HepG2 (cell line): ENCODE measurements around the gene SUSD6. TPM values are rescaled to one million over a fixed set of nuclear protein-coding genes. Genes with fewer than 3 reads are reported as not detected.

Experiments used
- CEBPB ChIP-seq: IDR thresholded peaks from 2 replicates; pipeline ENCODE4 v1.6.1; 2011; ENCODE audit warnings: low read depth, low read length, improper control_type of control experiment, borderline replicate concordance
- CENPT ChIP-seq: sonication (generic); formaldehyde crosslinking; IDR thresholded peaks from 2 replicates; pipeline ENCODE4 v1.8.0; 2022; ENCODE audit warnings: low read depth, mild to moderate bottlenecking, moderate library complexity, missing genetic modification reagents
- HNRNPK ChIP-seq: fragments of 200-400 bp; formaldehyde crosslinking; IDR thresholded peaks from 2 replicates; pipeline ENCODE4 v1.6.1; 2018; ENCODE audit warnings: low read length, low read depth, moderate library complexity, mild to moderate bottlenecking; ENCODE audit not compliant: poor library complexity, severe bottlenecking
- HOMEZ ChIP-seq: IDR thresholded peaks from 2 replicates; pipeline ENCODE4 v1.6.1; 2016; ENCODE audit warnings: low read depth
- HOXA9 ChIP-seq: sonication (generic); formaldehyde crosslinking; IDR thresholded peaks from 2 replicates; pipeline ENCODE4 v1.8.1; 2022; ENCODE audit warnings: missing genetic modification reagents, mild to moderate bottlenecking, moderate library complexity, borderline replicate concordance
- IRF9 ChIP-seq: sonication (generic); formaldehyde crosslinking; IDR thresholded peaks from 2 replicates; pipeline ENCODE4 v1.8.0; 2022; ENCODE audit warnings: missing genetic modification reagents, mild to moderate bottlenecking, borderline replicate concordance
- KDM2A ChIP-seq: sonication (generic); formaldehyde crosslinking; IDR thresholded peaks from 2 replicates; pipeline ENCODE4 v1.4.0; 2020; ENCODE audit warnings: low read depth, missing genetic modification reagents, borderline replicate concordance
- MEIS1 ChIP-seq: sonication (generic); formaldehyde crosslinking; IDR thresholded peaks from 2 replicates; pipeline ENCODE4 v1.9.0; 2021; ENCODE audit warnings: mild to moderate bottlenecking, missing genetic modification reagents, moderate library complexity, borderline replicate concordance
- NCOR1 ChIP-seq: fragments of 200-600 bp; sonication (generic); IDR thresholded peaks from 2 replicates; pipeline ENCODE4 v1.7.0; 2017; ENCODE audit warnings: antibody characterized with exemption, low read length, borderline replicate concordance
- NFIB ChIP-seq: sonication (generic); formaldehyde crosslinking; IDR thresholded peaks from 2 replicates; pipeline ENCODE4 v1.9.0; 2021; ENCODE audit warnings: missing genetic modification reagents, mild to moderate bottlenecking, borderline replicate concordance
- PAF1 ChIP-seq: IDR thresholded peaks from 2 replicates; pipeline ENCODE4 v1.6.1; 2016; ENCODE audit warnings: missing genetic modification reagents, missing compliant biosample characterization
- PHF20 ChIP-seq: sonication (generic); formaldehyde crosslinking; IDR thresholded peaks from 2 replicates; pipeline ENCODE4 v1.5.0; 2020; ENCODE audit warnings: mild to moderate bottlenecking, missing genetic modification reagents
- PHF5A ChIP-seq: IDR thresholded peaks from one replicate; pipeline ENCODE4 v1.6.1; 2018; ENCODE audit warnings: low read depth, missing genetic modification reagents; ENCODE audit not compliant: unreplicated experiment
- SPEN ChIP-seq: sonication (generic); formaldehyde crosslinking; IDR thresholded peaks from 2 replicates; pipeline ENCODE4 v1.5.1; 2020; ENCODE audit warnings: low read depth, mild to moderate bottlenecking, missing genetic modification reagents
- TEAD3 ChIP-seq: optimal IDR thresholded peaks from 2 replicates; pipeline ENCODE3; 2016; ENCODE audit warnings: borderline replicate concordance
- TP53 ChIP-seq: sonication (generic); formaldehyde crosslinking; conservative IDR thresholded peaks from 2 replicates; pipeline ENCODE4 v1.4.0; 2020; ENCODE audit warnings: missing genetic modification reagents
- ZNF138 ChIP-seq: sonication (generic); formaldehyde crosslinking; IDR thresholded peaks from 2 replicates; pipeline ENCODE4 v1.5.0; 2020; ENCODE audit warnings: mild to moderate bottlenecking, low read depth, missing genetic modification reagents
- ZNF17 ChIP-seq: sonication (generic); formaldehyde crosslinking; IDR thresholded peaks from 2 replicates; pipeline ENCODE4 v1.5.0; 2020; ENCODE audit warnings: mild to moderate bottlenecking, missing genetic modification reagents
- ZNF275 ChIP-seq: sonication (generic); formaldehyde crosslinking; IDR thresholded peaks from 2 replicates; pipeline ENCODE4 v1.8.0; 2022; ENCODE audit warnings: missing genetic modification reagents, mild to moderate bottlenecking, inconsistent platforms, borderline replicate concordance
- ZNF30 ChIP-seq: sonication (generic); formaldehyde crosslinking; IDR thresholded peaks from 2 replicates; pipeline ENCODE4 v1.5.0; 2020; ENCODE audit warnings: mild to moderate bottlenecking, missing genetic modification reagents
- ZNF333 ChIP-seq: sonication (generic); formaldehyde crosslinking; IDR thresholded peaks from 2 replicates; pipeline ENCODE4 v1.4.0; 2020; ENCODE audit warnings: mild to moderate bottlenecking, missing genetic modification reagents, borderline replicate concordance
- ZNF543 ChIP-seq: sonication (generic); formaldehyde crosslinking; IDR thresholded peaks from 2 replicates; pipeline ENCODE4 v1.4.0; 2020; ENCODE audit warnings: mild to moderate bottlenecking, missing genetic modification reagents
- ZNF709 ChIP-seq: sonication (generic); formaldehyde crosslinking; IDR thresholded peaks from 2 replicates; pipeline ENCODE4 v1.5.0; 2020; ENCODE audit warnings: mild to moderate bottlenecking, missing genetic modification reagents
- ZNF724P ChIP-seq: sonication (generic); formaldehyde crosslinking; IDR thresholded peaks from 2 replicates; pipeline ENCODE4 v1.8.0; 2022; ENCODE audit warnings: missing genetic modification reagents, borderline replicate concordance
- ZNF780A ChIP-seq: sonication (generic); formaldehyde crosslinking; IDR thresholded peaks from 2 replicates; pipeline ENCODE4 v1.8.0; 2022; ENCODE audit warnings: mild to moderate bottlenecking, missing genetic modification reagents, moderate library complexity
- ZNF782 ChIP-seq: sonication (generic); formaldehyde crosslinking; IDR thresholded peaks from 2 replicates; pipeline ENCODE4 v1.4.0; 2020; ENCODE audit warnings: missing genetic modification reagents, mild to moderate bottlenecking, borderline replicate concordance
- ZNF883 ChIP-seq: sonication (generic); formaldehyde crosslinking; IDR thresholded peaks from 2 replicates; pipeline ENCODE4 v1.5.1; 2020; ENCODE audit warnings: mild to moderate bottlenecking, missing genetic modification reagents; ENCODE audit errors: not compliant biosample characterization
- polyA plus RNA-seq, 8 experiments: library from polyadenylated mRNA; depleted of rRNA in 3 of 8; stranded (reverse) in 7 of 8; unstranded in 1 of 8; fragments of >200 nt; fragmentation: Illumina TruSeq in 4 of 8; extraction: Trizol in 4 of 8; gene quantifications; 2 replicates each; pipeline versions ENCODE4 v1.2.1 to v1.2.3, GENCODE V29; 2011 to 2016; ENCODE audit warnings: low read depth in 4 of 8, missing spikeins in 1 of 8, mixed read lengths in 1 of 8; ENCODE audit not compliant: insufficient read depth in 1 of 8
- total RNA-seq, 5 experiments: library from RNA; depleted of rRNA; stranded (reverse); fragments of >200 nt; fragmentation: Illumina TruSeq; extraction: Trizol; gene quantifications; 2 replicates each; pipeline ENCODE4 v1.2.3, GENCODE V29; 2016; ENCODE audit warnings: low read depth in 1 of 5

The SUSD6 gene
- total and polyA plus RNA-seq, 2 of the 13 experiments (the other 11 are each of a cell fraction or from before 2014, with no cell fraction given): 7.2 to 7.4 TPM

GRCh38 chr14:69693801-69694729 lies 82.7 kb downstream of the SUSD6 start (continued):
- no peak for TF ChIP-seq ZNF883 (CRISPR knock-in tag)
- TF ChIP-seq PAF1: no peak
- TF ChIP-seq ZNF138 (CRISPR knock-in tag): no peak
- TF ChIP-seq NFIB (CRISPR knock-in tag): no peak
- TF ChIP-seq HOMEZ: 0 out of 2 replicates have a peak, but pooled peaks have one; percentile 16
- TF ChIP-seq ZNF782 (CRISPR knock-in tag): peak; percentile 37; the same call in 1 of the 2 replicates
- no peak for TF ChIP-seq ZNF275 (CRISPR knock-in tag)
- no peak for TF ChIP-seq CEBPB
- TF ChIP-seq HNRNPK: no peak
- no peak for TF ChIP-seq TP53 (CRISPR knock-in tag)
- no peak for TF ChIP-seq NCOR1
- no peak for TF ChIP-seq ZNF333
- TF ChIP-seq PHF20 (CRISPR knock-in tag): no peak
- no peak for TF ChIP-seq ZNF724P (CRISPR knock-in tag)
- TF ChIP-seq PHF5A: no peak
- no peak for TF ChIP-seq ZNF709 (CRISPR knock-in tag)
- TF ChIP-seq HOXA9 (CRISPR knock-in tag): no peak
- TF ChIP-seq SPEN (CRISPR knock-in tag): no peak
- TF ChIP-seq MEIS1: no peak
- peak; percentile 40; the same call in 1 of the 2 replicates for TF ChIP-seq KDM2A (CRISPR knock-in tag)
- no peak for TF ChIP-seq ZNF543 (CRISPR knock-in tag)
- TF ChIP-seq ZNF30 (CRISPR knock-in tag): no peak
- no peak for TF ChIP-seq CENPT (CRISPR knock-in tag)
- TF ChIP-seq TEAD3 (CRISPR knock-in tag): peak; percentile 55
- no peak for TF ChIP-seq ZNF780A (CRISPR knock-in tag)
- no peak for TF ChIP-seq ZNF17 (CRISPR knock-in tag)
- TF ChIP-seq IRF9 (CRISPR knock-in tag): no peak
